Mesendoderm (in vitro differentiated cells): ENCODE results near the gene RNFT1.
"Not testable (repeated sequence)": the region's sequence is repeated elsewhere in the genome, so short reads cannot be mapped to it uniquely, and the experiment has no call there.

Source experiments
- DNase-seq: peaks from one replicate; pipeline ENCODE4 v3.0.0; 2013
- H2AK5ac ChIP-seq: 2 replicates; pipeline ENCODE4 v1.6.1; 2013; ENCODE audit warnings: low read length, inconsistent platforms
- H2BK120ac ChIP-seq: 2 replicates; pipeline ENCODE4 v1.6.1; 2013; ENCODE audit warnings: low read depth, mild to moderate bottlenecking, low read length, moderate library complexity, mixed read lengths
- H2BK15ac ChIP-seq: replicated peaks from 2 replicates; pipeline ENCODE4 v1.6.1; 2013; ENCODE audit warnings: low read depth, mild to moderate bottlenecking, moderate library complexity
- H2BK5ac ChIP-seq: 2 replicates; pipeline ENCODE4 v1.6.1; 2013; ENCODE audit warnings: low read length, inconsistent platforms
- H3K18ac ChIP-seq: 2 replicates; pipeline ENCODE4 v1.6.1; 2013; ENCODE audit warnings: mild to moderate bottlenecking, low read length, mixed read lengths
- H3K23ac ChIP-seq: one replicate; pipeline ENCODE4 v1.6.1; 2013; ENCODE audit warnings: low read length
- H3K27ac ChIP-seq: 2 replicates; pipeline ENCODE4 v1.5.1; 2013; ENCODE audit warnings: low read depth, mild to moderate bottlenecking, inconsistent platforms, low read length, moderate library complexity
- H3K27me3 ChIP-seq: 2 replicates; pipeline ENCODE4 v1.6.1; 2013; ENCODE audit warnings: low read length, control low read depth, mild to moderate bottlenecking, inconsistent platforms; ENCODE audit not compliant: insufficient read depth, poor library complexity
- H3K36me3 ChIP-seq: 2 replicates; pipeline ENCODE4 v1.6.1; 2013; ENCODE audit warnings: low read length, inconsistent platforms; ENCODE audit not compliant: control insufficient read depth, insufficient read depth
- H3K4ac ChIP-seq: one replicate; pipeline ENCODE4 v1.6.1; 2013; ENCODE audit warnings: low read depth, mild to moderate bottlenecking, low read length, moderate library complexity
- H3K4me1 ChIP-seq: 2 replicates; pipeline ENCODE4 v1.6.1; 2013; ENCODE audit warnings: low read depth, low read length, inconsistent platforms; ENCODE audit not compliant: control insufficient read depth
- H3K4me2 ChIP-seq: 2 replicates; pipeline ENCODE4 v1.6.1; 2013; ENCODE audit warnings: low read length
- H3K4me3 ChIP-seq: 2 replicates; pipeline ENCODE4 v1.5.1; 2013; ENCODE audit warnings: mild to moderate bottlenecking, low read length
- H3K56ac ChIP-seq: one replicate; pipeline ENCODE4 v1.6.1; 2013; ENCODE audit warnings: low read length
- H3K79me1 ChIP-seq: 2 replicates; pipeline ENCODE4 v1.6.1; 2013; ENCODE audit warnings: low read length, inconsistent platforms
- H3K79me2 ChIP-seq: 2 replicates; pipeline ENCODE4 v1.6.1; 2013; ENCODE audit warnings: mild to moderate bottlenecking, low read length; ENCODE audit not compliant: control insufficient read depth, insufficient read depth
- H3K9ac ChIP-seq: 2 replicates; pipeline ENCODE4 v1.6.1; 2013; ENCODE audit warnings: low read length, inconsistent platforms
- H4K5ac ChIP-seq: one replicate; pipeline ENCODE4 v1.6.1; 2013; ENCODE audit warnings: low read length
- H4K8ac ChIP-seq: one replicate; pipeline ENCODE4 v1.6.1; 2013; ENCODE audit warnings: low read depth, mild to moderate bottlenecking, control low read depth, low read length, moderate library complexity
- WGBS: extraction: QIAGEN DNeasy Blood & Tissue Kit; methylation state at CpG from one replicate; pipeline ENCODE4 v1.1.7; 2013; ENCODE audit warnings: low lambda C conversion rate, missing lambda C conversion rate; ENCODE audit not compliant: insufficient coverage; ENCODE audit errors: extremely low coverage; 5-methylcytosine and 5-hydroxymethylcytosine counted together

Gene RNFT1

GRCh38 chr17:59946433-59946832 lies 18.1 kb downstream of the RNFT1 start:
- not testable (repeated sequence) for H3K4me3 ChIP-seq, H2BK15ac ChIP-seq, H3K4me2 ChIP-seq, H2AK5ac ChIP-seq, H3K56ac ChIP-seq, H3K18ac ChIP-seq, H3K4ac ChIP-seq, H3K27me3 ChIP-seq, H3K36me3 ChIP-seq, H4K8ac ChIP-seq, H3K4me1 ChIP-seq, H3K79me1 ChIP-seq, H3K9ac ChIP-seq, H2BK120ac ChIP-seq, H4K5ac ChIP-seq, H3K79me2 ChIP-seq, H3K27ac ChIP-seq, H3K23ac ChIP-seq, DNase-seq, H2BK5ac ChIP-seq
- no CpG with 5 or more reads among the region's 7 CpGs for WGBS

GRCh38 chr17:59941131-59941530 lies 23.4 kb downstream of the RNFT1 start:
- Histone ChIP-seq H3K9ac (no peak overlapping the region), H3K27ac (no peak overlapping the region)

GRCh38 chr17:59940697-59941096 lies 23.8 kb downstream of the RNFT1 start:
- H3K4me2 ChIP-seq, H2BK5ac ChIP-seq, H4K8ac ChIP-seq, H3K23ac ChIP-seq, H3K79me1 ChIP-seq, DNase-seq, H3K4me1 ChIP-seq, H2AK5ac ChIP-seq, H3K56ac ChIP-seq, H3K4me3 ChIP-seq, H3K9ac ChIP-seq, H3K18ac ChIP-seq, H3K4ac ChIP-seq, H2BK15ac ChIP-seq, H3K79me2 ChIP-seq, H3K36me3 ChIP-seq, H4K5ac ChIP-seq, H2BK120ac ChIP-seq, H3K27me3 ChIP-seq, H3K27ac ChIP-seq: not testable (repeated sequence)
- no CpG with 5 or more reads among the region's 3 CpGs for WGBS

More at GRCh38 chr17:59941131-59941530, 23.4 kb downstream of the RNFT1 start:
- no peak overlapping the region for H3K4ac ChIP-seq
- no peak overlapping the region for H2BK5ac ChIP-seq
- H3K79me1 ChIP-seq = no peaks in the 10 kb centered on the region
- H3K18ac ChIP-seq = no peak overlapping the region
- no peak for DNase-seq
- no peak overlapping the region for H2AK5ac ChIP-seq
- H3K79me2 ChIP-seq = no peaks in the 10 kb centered on the region
- no peak overlapping the region for H4K8ac ChIP-seq
- no peak overlapping the region for H3K4me2 ChIP-seq
- H3K56ac ChIP-seq = no peak overlapping the region
- no CpG with 5 or more reads among the region's 1 CpG for WGBS
- H2BK15ac ChIP-seq = no peak overlapping the region
- peaks cover 2% of the 10 kb centered on the region for H3K36me3 ChIP-seq
- no peaks in the 10 kb centered on the region for H3K4me1 ChIP-seq
- H4K5ac ChIP-seq = no peak overlapping the region
- no peak overlapping the region for H2BK120ac ChIP-seq
- no peak overlapping the region for H3K4me3 ChIP-seq
- H3K27me3 ChIP-seq = no peaks in the 10 kb centered on the region
- no peak overlapping the region for H3K23ac ChIP-seq

GRCh38 chr17:59933317-59933716 lies 31.2 kb downstream of the RNFT1 start:
- not testable (repeated sequence) for H3K4me2 ChIP-seq, H2BK15ac ChIP-seq, H3K23ac ChIP-seq, H2BK5ac ChIP-seq, H3K56ac ChIP-seq, H3K4me3 ChIP-seq, H2BK120ac ChIP-seq, H3K79me2 ChIP-seq, H3K4me1 ChIP-seq, H3K27me3 ChIP-seq, H4K8ac ChIP-seq, H3K9ac ChIP-seq, H3K79me1 ChIP-seq, H2AK5ac ChIP-seq, H4K5ac ChIP-seq, H3K18ac ChIP-seq, H3K4ac ChIP-seq, DNase-seq, H3K27ac ChIP-seq, H3K36me3 ChIP-seq
- WGBS = no CpG with 5 or more reads among the region's 1 CpG

GRCh38 chr17:59930768-59931167 lies 33.8 kb downstream of the RNFT1 start:
- H3K27me3 ChIP-seq, DNase-seq, H3K23ac ChIP-seq, H3K27ac ChIP-seq, H3K56ac ChIP-seq, H2BK15ac ChIP-seq, H4K8ac ChIP-seq, H3K9ac ChIP-seq, H3K4me2 ChIP-seq, H4K5ac ChIP-seq, H3K36me3 ChIP-seq, H3K18ac ChIP-seq, H2BK5ac ChIP-seq, H3K4me3 ChIP-seq, H2AK5ac ChIP-seq, H3K79me2 ChIP-seq, H3K79me1 ChIP-seq, H2BK120ac ChIP-seq, H3K4ac ChIP-seq, H3K4me1 ChIP-seq: not testable (repeated sequence)
- no CpG with 5 or more reads among the region's 3 CpGs for WGBS

GRCh38 chr17:59930121-59930520 lies 34.4 kb downstream of the RNFT1 start:
- not testable (repeated sequence) for H4K5ac ChIP-seq, H2AK5ac ChIP-seq, DNase-seq, H3K9ac ChIP-seq, H2BK15ac ChIP-seq, H3K79me2 ChIP-seq, H3K23ac ChIP-seq, H3K27ac ChIP-seq, H2BK120ac ChIP-seq, H3K56ac ChIP-seq, H3K36me3 ChIP-seq, H3K4me1 ChIP-seq, H3K4me2 ChIP-seq, H3K18ac ChIP-seq, H3K4ac ChIP-seq, H2BK5ac ChIP-seq, H3K4me3 ChIP-seq, H3K27me3 ChIP-seq, H4K8ac ChIP-seq, H3K79me1 ChIP-seq
- no CpG with 5 or more reads among the region's 2 CpGs for WGBS
